ENCODE measurements around the gene ACSS3. TPM values are rescaled to one million over a fixed set of nuclear protein-coding genes. Genes with fewer than 3 reads are reported as not detected.

The ACSS3 gene
- total RNA-seq, 2 experiments from 2014 or later, result not detected

DNA sequence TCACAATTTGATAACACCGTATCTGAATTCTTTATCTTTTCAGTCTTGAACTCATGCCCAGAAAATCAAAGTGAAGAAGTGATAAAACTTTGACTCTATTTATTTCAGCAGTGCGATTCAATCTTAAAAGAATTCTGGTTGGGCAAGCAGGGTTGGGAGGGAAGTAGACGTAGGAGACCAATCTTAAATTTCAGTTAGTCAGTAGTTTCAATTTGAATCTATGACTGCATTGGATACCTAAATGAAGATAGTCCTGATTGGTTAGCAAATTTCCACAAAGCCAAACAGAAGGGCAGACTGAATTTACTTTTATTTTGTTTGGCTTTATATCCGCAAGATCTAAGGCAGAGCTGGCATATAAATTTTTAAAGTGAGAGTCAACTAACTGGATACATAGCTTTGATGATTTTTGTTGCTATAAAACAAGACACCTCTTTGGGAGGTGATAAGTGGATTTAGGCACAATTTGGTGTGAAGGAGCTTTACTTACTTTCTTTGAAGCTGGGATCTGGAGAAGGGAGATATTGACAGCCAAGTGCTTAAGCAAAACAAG lies 2.6 kb downstream of the ACSS3 start:
- ATAC-seq, result no peak
- Mint-ChIP-seq H3K4me1 (no peaks in the 10 kb centered on the region), H3K9me3 (ENCODE audit: low read depth) (peaks cover 4% of the 10 kb centered on the region), H3K27ac (no peak overlapping the region), H3K27me3 (peaks cover 21% of the 10 kb centered on the region), H3K4me3 (no peak overlapping the region), H3K36me3 (ENCODE audit: low read depth) (no peaks in the 10 kb centered on the region)
- ChIA-PET POLR2A (no interaction called here), CTCF (no interaction called here)
- intact Hi-C loops (cut with DNase I, micrococcal nuclease), result no loop called here
- no peak for DNase-seq

DNA sequence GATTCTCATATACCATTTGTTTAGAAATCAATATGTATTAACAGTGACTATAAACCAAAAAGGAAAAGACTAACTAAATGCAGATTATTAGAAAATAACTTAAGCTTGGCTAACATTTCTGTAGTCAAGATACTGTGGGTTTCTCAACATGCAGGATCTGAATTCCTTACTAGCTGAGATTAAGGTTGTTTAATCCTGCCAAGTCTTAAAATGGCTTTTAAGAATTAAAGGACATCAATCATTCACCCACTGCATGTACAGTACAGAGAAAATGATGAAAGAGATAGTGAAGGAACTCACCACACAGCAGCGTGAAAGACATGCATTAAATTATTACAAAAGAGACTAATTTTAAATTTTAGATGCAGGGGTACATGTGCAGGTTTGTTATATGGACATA lies 3.8 kb downstream of the ACSS3 start:
- Mint-ChIP-seq H3K27ac (no peak overlapping the region), H3K9me3 (ENCODE audit: low read depth) (peaks cover 4% of the 10 kb centered on the region), H3K4me1 (no peaks in the 10 kb centered on the region), H3K27me3 (peaks cover 17% of the 10 kb centered on the region), H3K4me3 (no peak overlapping the region), H3K36me3 (ENCODE audit: low read depth) (no peaks in the 10 kb centered on the region)
- POLR2A ChIA-PET, result no interaction called here
- ATAC-seq (no peak), DNase-seq (no peak)
- CTCF ChIA-PET, result no interaction called here
- intact Hi-C loops (cut with DNase I, micrococcal nuclease), result no loop called here

DNA sequence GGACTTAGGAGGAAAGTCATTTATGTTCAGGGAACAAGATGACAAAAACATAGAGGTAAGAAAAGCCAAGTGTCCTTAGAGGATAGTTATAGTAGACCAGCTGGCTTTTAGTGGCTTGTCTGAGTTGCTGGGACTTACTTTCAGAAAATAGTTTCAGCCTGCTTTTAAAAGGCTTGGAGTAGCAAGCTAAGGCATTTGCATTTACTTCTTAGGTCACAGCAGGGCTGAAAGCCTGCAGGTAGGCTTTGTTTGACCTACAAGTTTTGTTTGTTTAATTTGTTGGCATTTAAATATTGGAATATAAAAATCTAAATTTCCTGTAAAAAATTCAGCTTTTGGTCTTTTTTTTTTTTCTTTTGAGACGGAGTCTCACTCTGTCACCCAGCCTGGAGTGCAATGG lies 5.1 kb downstream of the ACSS3 start:
- Mint-ChIP-seq H3K4me3 (no peak overlapping the region), H3K27ac (no peak overlapping the region), H3K27me3 (peaks cover 8% of the 10 kb centered on the region), H3K9me3 (ENCODE audit: low read depth) (peaks cover 4% of the 10 kb centered on the region), H3K4me1 (no peaks in the 10 kb centered on the region), H3K36me3 (ENCODE audit: low read depth) (no peaks in the 10 kb centered on the region)
- ATAC-seq (no peak), DNase-seq (no peak)
- POLR2A ChIA-PET, result no interaction called here
- CTCF ChIA-PET, result no interaction called here
- intact Hi-C loops (cut with DNase I, micrococcal nuclease), result no loop called here

DNA sequence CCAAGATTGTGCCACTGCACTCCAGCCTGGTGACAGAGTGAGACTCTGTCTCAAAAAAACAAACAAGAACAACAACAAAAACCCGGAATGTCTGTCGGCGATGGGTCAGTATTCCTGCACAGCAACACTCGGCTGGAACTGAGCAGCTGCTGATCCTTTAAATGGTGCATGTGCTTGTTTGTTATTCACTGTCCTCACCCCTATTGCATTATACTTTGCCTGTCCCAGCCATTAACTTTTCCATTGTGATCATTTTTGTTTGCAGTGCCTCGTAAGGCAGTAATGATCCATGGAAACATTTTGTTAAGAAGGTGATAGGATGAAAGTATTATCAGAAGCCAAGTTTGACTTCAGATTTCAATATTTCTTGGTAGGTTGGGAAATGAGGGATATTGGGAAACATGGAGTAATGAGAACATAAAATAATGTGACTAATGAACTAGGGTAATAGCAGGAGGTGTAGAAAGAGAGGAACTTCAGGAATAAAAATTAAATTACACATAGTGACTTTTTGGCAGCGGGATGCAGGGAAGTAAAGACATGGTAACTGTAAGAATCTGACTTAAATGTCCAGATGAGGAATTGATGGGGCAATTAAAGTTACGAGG lies 6.1 kb downstream of the ACSS3 start:
- ATAC-seq (no peak), DNase-seq (no peak)
- Mint-ChIP-seq H3K4me1 (no peaks in the 10 kb centered on the region), H3K36me3 (ENCODE audit: low read depth) (no peaks in the 10 kb centered on the region), H3K4me3 (no peak overlapping the region), H3K27ac (no peak overlapping the region), H3K27me3 (peaks cover 5% of the 10 kb centered on the region), H3K9me3 (ENCODE audit: low read depth) (peaks cover 4% of the 10 kb centered on the region)
- ChIA-PET CTCF (no interaction called here), POLR2A (no interaction called here)
- intact Hi-C loops (cut with DNase I, micrococcal nuclease), result no loop called here

DNA sequence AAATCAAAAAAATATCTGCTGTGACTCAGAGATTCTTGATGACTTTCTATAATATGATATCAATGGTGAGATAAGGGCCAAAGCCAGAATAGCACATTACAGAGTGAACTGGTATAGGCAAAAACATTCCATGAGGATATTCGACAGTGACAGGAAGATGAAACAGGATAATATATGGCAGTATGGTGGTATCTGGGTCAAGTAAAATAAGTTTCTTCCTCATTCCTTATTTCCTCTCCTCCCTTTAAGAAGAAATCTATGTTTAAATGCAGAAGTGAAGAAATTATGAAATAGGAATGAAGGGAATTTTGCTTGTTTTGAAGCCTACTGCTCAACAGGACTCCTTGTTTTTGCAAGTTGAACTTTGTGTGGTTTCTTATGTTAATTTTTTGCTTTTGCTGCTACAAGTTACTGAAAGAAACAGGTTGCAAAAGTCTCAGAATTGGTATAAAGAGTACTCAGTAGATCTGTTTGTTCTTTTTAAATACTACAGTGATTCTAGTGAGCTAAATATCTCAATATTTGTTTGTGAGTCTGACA lies 7.0 kb downstream of the ACSS3 start:
- no peak for DNase-seq
- ATAC-seq, result no peak
- POLR2A ChIA-PET, result no interaction called here
- no peak overlapping the region for H3K27ac Mint-ChIP-seq
- intact Hi-C loops (cut with DNase I, micrococcal nuclease), result no loop called here
- H3K4me3 Mint-ChIP-seq, result no peak overlapping the region
- CTCF ChIA-PET, result interaction anchor here (0.8 kb wide), 1 partner anchor 10 kb away, joined by 3 read pairs; no protein-coding TSS in a partner anchor
- H3K27me3 Mint-ChIP-seq, result peaks cover 2% of the 10 kb centered on the region
- H3K9me3 Mint-ChIP-seq (ENCODE audit: low read depth), result peaks cover 4% of the 10 kb centered on the region
- no peaks in the 10 kb centered on the region for H3K36me3 Mint-ChIP-seq (ENCODE audit: low read depth)
- H3K4me1 Mint-ChIP-seq, result no peaks in the 10 kb centered on the region

DNA sequence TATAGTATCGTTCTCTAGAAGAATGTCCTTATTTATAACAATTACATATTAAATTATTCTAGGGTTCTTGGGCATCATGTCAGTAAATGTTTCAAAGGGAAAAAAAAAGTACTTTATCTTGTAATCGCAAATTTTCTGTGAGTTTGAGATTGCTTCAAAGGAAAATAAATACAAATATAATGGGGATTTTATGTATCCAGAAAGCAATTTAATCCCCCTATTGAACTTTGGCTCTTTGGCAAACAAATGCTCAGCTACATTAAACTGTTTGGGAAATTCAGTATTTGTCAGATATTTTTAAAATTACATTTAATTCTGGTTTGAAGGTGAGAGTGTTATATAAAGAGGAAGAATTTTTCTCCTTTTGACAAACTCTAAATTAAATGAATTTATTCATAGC lies 8.0 kb downstream of the ACSS3 start:
- CTCF ChIA-PET, result interaction anchor here (0.8 kb wide), 1 partner anchor 9 kb away, joined by 3 read pairs; no protein-coding TSS in a partner anchor
- ATAC-seq (no peak), DNase-seq (no peak)
- H3K9me3 Mint-ChIP-seq (ENCODE audit: low read depth), result peaks cover 2% of the 10 kb centered on the region
- no peaks in the 10 kb centered on the region for H3K36me3 Mint-ChIP-seq (ENCODE audit: low read depth)
- H3K4me3 Mint-ChIP-seq, result no peak overlapping the region
- intact Hi-C loops (cut with DNase I, micrococcal nuclease), result no loop called here
- no peaks in the 10 kb centered on the region for H3K4me1 Mint-ChIP-seq
- H3K27me3 Mint-ChIP-seq, result no peaks in the 10 kb centered on the region
- POLR2A ChIA-PET, result no interaction called here
- H3K27ac Mint-ChIP-seq, result no peak overlapping the region

DNA sequence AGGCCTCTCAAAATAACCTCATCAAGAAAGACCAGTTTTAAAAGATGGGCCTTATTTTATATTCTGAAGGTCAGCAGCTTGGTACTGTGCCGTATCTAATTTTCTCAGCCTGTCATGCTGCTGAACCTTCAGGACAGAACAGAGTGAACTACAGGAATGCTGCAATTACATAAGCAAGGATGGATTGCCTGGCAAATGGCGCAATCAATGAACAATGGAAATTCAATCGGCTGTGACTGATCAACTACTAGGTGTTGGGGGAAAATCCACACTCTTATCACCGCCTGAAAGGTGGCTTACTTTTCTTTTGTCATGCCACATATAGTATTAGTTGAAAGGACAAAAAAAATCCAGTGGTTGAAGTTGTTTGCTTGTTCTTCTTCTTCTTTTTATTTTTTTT lies 8.5 kb downstream of the ACSS3 start:
- Mint-ChIP-seq H3K4me1 (no peaks in the 10 kb centered on the region), H3K27ac (no peak overlapping the region), H3K4me3 (no peak overlapping the region), H3K9me3 (ENCODE audit: low read depth) (peaks cover 2% of the 10 kb centered on the region), H3K36me3 (ENCODE audit: low read depth) (no peaks in the 10 kb centered on the region), H3K27me3 (no peaks in the 10 kb centered on the region)
- no peak for DNase-seq
- no peak for ATAC-seq
- intact Hi-C loops (cut with DNase I, micrococcal nuclease), result no loop called here
- ChIA-PET CTCF (no interaction called here), POLR2A (no interaction called here)

DNA sequence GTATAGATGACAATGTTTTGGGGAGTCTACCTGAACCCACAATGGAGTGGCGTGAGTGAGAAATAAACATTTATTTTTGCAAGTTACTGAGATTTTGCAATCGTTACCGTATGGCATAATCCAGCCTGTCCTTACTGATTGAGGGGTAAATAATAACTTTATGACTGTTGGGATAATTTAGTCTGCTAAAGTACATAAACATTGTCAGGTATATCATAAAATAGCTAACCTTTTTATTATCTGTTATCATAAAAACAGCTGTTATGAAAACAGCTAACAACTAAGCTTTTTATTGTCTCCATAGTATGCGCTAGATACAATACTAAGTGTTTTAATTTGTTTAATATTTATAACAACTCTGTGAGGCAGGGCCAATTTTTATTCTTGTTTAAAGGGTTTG lies 10.3 kb downstream of the ACSS3 start:
- Mint-ChIP-seq H3K36me3 (ENCODE audit: low read depth) (no peaks in the 10 kb centered on the region), H3K9me3 (ENCODE audit: low read depth) (no peaks in the 10 kb centered on the region), H3K4me1 (no peaks in the 10 kb centered on the region), H3K27me3 (no peaks in the 10 kb centered on the region), H3K4me3 (no peak overlapping the region), H3K27ac (no peak overlapping the region)
- ChIA-PET POLR2A (no interaction called here), CTCF (no interaction called here)
- intact Hi-C loops (cut with DNase I, micrococcal nuclease), result no loop called here
- no peak for ATAC-seq
- no peak for DNase-seq

DNA sequence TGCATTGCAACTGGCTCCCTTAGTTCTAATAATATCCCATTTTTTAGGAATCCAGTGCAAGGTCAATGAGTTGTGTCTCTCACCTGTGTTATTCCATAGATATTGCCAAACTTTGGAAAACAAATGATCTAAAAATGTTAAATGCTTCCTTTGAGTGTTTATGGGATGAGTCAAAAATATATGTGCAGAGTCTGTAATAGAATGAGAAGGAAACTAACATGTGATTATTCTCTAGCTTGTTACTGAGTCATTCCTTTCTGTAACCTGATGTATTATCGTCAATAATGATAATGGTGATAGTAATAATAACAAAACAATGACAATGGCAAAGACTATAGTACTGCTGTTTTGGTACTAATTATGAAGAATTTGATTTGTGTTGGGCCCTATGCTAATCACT lies 11.5 kb downstream of the ACSS3 start:
- POLR2A ChIA-PET, result no interaction called here
- H3K4me1 Mint-ChIP-seq, result no peaks in the 10 kb centered on the region
- no peaks in the 10 kb centered on the region for H3K36me3 Mint-ChIP-seq (ENCODE audit: low read depth)
- no peaks in the 10 kb centered on the region for H3K27me3 Mint-ChIP-seq
- CTCF ChIA-PET, result no interaction called here
- ATAC-seq (no peak), DNase-seq (no peak)
- no peak overlapping the region for H3K4me3 Mint-ChIP-seq
- intact Hi-C loops (cut with DNase I, micrococcal nuclease), result no loop called here
- no peak overlapping the region for H3K27ac Mint-ChIP-seq
- H3K9me3 Mint-ChIP-seq (ENCODE audit: low read depth), result no peaks in the 10 kb centered on the region

DNA sequence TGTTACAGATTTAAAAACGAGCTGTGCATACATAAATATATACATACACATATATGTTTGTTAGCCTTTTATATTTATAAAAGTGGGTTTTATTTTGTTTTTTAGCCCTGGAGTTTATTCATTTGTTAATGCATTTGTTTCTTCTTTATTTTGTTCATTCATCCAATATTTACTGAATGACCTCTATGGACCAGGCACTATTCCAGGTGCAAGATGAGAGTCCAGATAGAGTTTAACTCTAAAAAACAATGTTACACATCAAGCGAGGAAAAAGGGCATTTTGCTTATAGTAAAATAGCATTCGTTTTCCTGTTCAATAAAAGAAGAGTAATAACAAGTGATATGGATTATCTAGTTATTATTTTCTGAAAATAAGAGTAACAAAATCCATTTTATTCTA lies 14.2 kb downstream of the ACSS3 start:
- intact Hi-C loops (cut with DNase I, micrococcal nuclease), result no loop called here
- Mint-ChIP-seq H3K4me1 (no peaks in the 10 kb centered on the region), H3K4me3 (no peak overlapping the region), H3K36me3 (ENCODE audit: low read depth) (no peaks in the 10 kb centered on the region), H3K9me3 (ENCODE audit: low read depth) (peaks cover 1% of the 10 kb centered on the region), H3K27ac (no peak overlapping the region), H3K27me3 (no peaks in the 10 kb centered on the region)
- ChIA-PET CTCF (no interaction called here), POLR2A (no interaction called here)
- ATAC-seq, result no peak
- DNase-seq, result no peak

DNA sequence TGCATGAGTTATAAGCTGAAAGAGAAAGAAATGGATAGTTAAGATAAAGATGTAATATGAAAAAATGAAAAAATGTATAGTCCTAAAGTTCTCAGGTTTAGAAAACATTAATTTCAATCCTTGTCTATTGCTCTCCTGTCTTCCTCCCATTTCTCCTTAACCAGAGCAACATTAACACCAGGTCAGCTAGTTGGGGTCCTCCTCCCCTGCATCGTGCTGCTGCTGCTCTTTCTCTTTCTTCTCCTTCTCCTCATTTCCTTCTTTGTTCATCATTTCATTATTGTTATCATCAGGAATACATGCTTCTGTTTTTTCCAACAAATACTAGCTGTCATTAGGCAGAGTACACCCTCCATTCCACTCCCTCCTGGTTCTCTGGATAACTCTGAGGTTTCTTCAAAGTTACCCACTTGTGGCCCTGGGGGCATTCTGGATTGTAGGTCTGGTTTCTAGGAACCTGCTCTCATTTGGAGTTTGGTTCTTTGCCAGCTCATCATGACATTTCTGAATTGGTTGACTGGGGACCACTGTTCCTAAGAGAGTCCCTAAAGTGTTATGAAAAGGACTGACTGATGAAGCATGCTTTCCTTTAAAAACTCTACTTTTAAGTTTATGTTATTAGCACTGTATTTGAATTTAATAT lies 17.0 kb downstream of the ACSS3 start:
- POLR2A ChIA-PET, result no interaction called here

DNA sequence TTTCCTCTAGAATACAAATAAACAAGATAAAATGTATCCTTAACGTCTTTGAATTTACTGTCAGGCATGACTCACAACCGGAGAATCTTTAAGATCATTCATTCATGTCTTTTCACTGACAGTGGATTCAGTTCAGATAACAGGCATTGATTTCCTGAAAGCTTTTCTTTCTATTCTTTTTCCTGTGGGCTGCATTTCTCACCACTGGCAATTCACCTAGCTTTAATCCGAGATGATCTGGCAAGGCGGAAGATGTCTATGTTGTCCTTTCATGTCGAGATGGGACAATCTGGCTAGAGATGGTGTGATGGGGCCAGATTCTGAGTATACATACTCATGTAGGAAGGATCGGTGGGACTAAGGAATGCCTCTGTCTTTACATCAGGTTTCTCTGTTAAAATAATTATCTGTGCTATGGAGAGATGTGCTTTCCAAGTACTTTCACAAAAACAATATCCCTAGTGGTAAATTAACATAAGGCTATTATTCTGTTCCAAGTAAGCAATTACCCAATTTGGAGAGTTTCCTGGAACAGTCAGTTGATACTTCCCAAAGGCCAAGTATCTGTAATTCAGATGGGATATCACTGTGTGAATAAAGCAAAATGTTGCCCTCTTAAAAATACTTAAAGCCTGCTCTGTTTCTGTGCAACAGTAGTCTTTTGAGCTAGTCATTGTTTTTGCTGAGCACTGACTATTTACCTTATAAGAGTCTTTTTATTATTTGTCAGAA lies 17.8 kb downstream of the ACSS3 start:
- H3K36me3 Mint-ChIP-seq (ENCODE audit: low read depth), result no peaks in the 10 kb centered on the region
- POLR2A ChIA-PET, result no interaction called here
- CTCF ChIA-PET, result no interaction called here
- H3K9me3 Mint-ChIP-seq (ENCODE audit: low read depth), result peaks cover 6% of the 10 kb centered on the region
- ATAC-seq (no peak), DNase-seq (no peak)
- intact Hi-C loops (cut with DNase I, micrococcal nuclease), result no loop called here
- no peak overlapping the region for H3K4me3 Mint-ChIP-seq
- H3K27me3 Mint-ChIP-seq, result no peaks in the 10 kb centered on the region
- no peak overlapping the region for H3K27ac Mint-ChIP-seq
- no peaks in the 10 kb centered on the region for H3K4me1 Mint-ChIP-seq

More for the DNA sequence above, 17.0 kb downstream of the ACSS3 start:
- no peak for ATAC-seq
- peaks cover 6% of the 10 kb centered on the region for H3K9me3 Mint-ChIP-seq (ENCODE audit: low read depth)
- H3K27me3 Mint-ChIP-seq, result no peaks in the 10 kb centered on the region
- no peak overlapping the region for H3K27ac Mint-ChIP-seq
- intact Hi-C loops (cut with DNase I, micrococcal nuclease), result no loop called here
- H3K36me3 Mint-ChIP-seq (ENCODE audit: low read depth), result no peaks in the 10 kb centered on the region
- CTCF ChIA-PET, result interaction anchor here (1.0 kb wide), 1 partner anchor 9 kb away, joined by 3 read pairs; no protein-coding TSS in a partner anchor
- no peaks in the 10 kb centered on the region for H3K4me1 Mint-ChIP-seq
- DNase-seq, result no peak
- H3K4me3 Mint-ChIP-seq, result no peak overlapping the region

All from activated CD4-positive, alpha-beta T cell treated with anti-CD3 and anti-CD28 coated beads for 36 hours (primary cell).